Activated naive CD8-positive, alpha-beta T cell treated with anti-CD3 and anti-CD28 coated beads, Interleukin-2, amount 50 U/mL, for 16 hours (primary cell): ENCODE results near the gene TMEM45A.
"Not testable (repeated sequence)": the region's sequence is repeated elsewhere in the genome, so short reads cannot be mapped to it uniquely, and the experiment has no call there.

Source experiments
- DNase-seq: peaks from one replicate; pipeline ENCODE4 v3.0.0-alpha.2; 2020; ENCODE audit warnings: low read depth, low spot score

The TMEM45A gene

GRCh38 chr3:100533176-100533575 lies 40.8 kb downstream of the TMEM45A start:
- DNase-seq = no peak

- no peak for DNase-seq
These were observed 43.2 kb downstream of the TMEM45A start for GRCh38 chr3:100535610-100535943.

- no peak for DNase-seq
These were observed 43.7 kb downstream of the TMEM45A start for GRCh38 chr3:100536093-100536492.

GRCh38 chr3:100537646-100538338 lies 45.4 kb downstream of the TMEM45A start:
- DNase-seq = no peak

- no peak for DNase-seq
These were observed 45.9 kb downstream of the TMEM45A start for GRCh38 chr3:100538339-100538706.

- DNase-seq = no peak
These were observed 48.4 kb downstream of the TMEM45A start for GRCh38 chr3:100540791-100541334.

GRCh38 chr3:100541428-100541827 lies 49.0 kb downstream of the TMEM45A start:
- DNase-seq = not testable (repeated sequence)

GRCh38 chr3:100545371-100545770 lies 53.0 kb downstream of the TMEM45A start:
- no peak for DNase-seq

GRCh38 chr3:100546020-100546744 lies 53.8 kb downstream of the TMEM45A start:
- DNase-seq = no peak

GRCh38 chr3:100548053-100548452 lies 55.6 kb downstream of the TMEM45A start:
- no peak for DNase-seq

- no peak for DNase-seq
These were observed 61.4 kb downstream of the TMEM45A start for GRCh38 chr3:100553618-100554372.

GRCh38 chr3:100554373-100554676 lies 61.9 kb downstream of the TMEM45A start:
- DNase-seq = no peak

GRCh38 chr3:100556673-100557310 lies 64.4 kb downstream of the TMEM45A start:
- no peak for DNase-seq

GRCh38 chr3:100558233-100558632 lies 65.8 kb downstream of the TMEM45A start:
- no peak for DNase-seq

- DNase-seq = no peak
These were observed 68.0 kb downstream of the TMEM45A start for GRCh38 chr3:100560426-100560825.

- DNase-seq = no peak
These were observed 69.2 kb downstream of the TMEM45A start for GRCh38 chr3:100561459-100562158.

GRCh38 chr3:100562224-100562857 lies 69.9 kb downstream of the TMEM45A start:
- no peak for DNase-seq

- no peak for DNase-seq
These were observed 70.8 kb downstream of the TMEM45A start for GRCh38 chr3:100563228-100563627.

GRCh38 chr3:100563652-100564211 lies 71.3 kb downstream of the TMEM45A start:
- DNase-seq = no peak

- no peak for DNase-seq
These were observed 78.4 kb downstream of the TMEM45A start for GRCh38 chr3:100570811-100571210.

GRCh38 chr3:100574536-100574935 lies 82.1 kb downstream of the TMEM45A start:
- no peak for DNase-seq
